Adrenal gland (tissue), 12 donors: ENCODE results near the gene FTL. TPM values are rescaled to one million over a fixed set of nuclear protein-coding genes. Genes with fewer than 3 reads are reported as not detected.
A peak's percentile ranks its signal among the peaks of the same experiment; 100 is the strongest.

Experiments used
- DNase-seq, 7 donors: peaks; one replicate each; pipeline ENCODE4 v3.0.0-alpha.2; 2019 to 2020
- H3K27ac ChIP-seq, 5 donors: fragments of 200-600 bp; sonication (generic) in 4 of 5; 1 replicate in 3 of 5; 2 replicates in 2 of 5; pipeline versions ENCODE4 v1.5.1 to v1.8.0; 2016 to 2020; ENCODE audit warnings: mild to moderate bottlenecking in 1 of 5
- H3K27me3 ChIP-seq: fragments of 200-600 bp; 2 replicates; pipeline ENCODE4 v1.8.0; 2021
- H3K36me3 ChIP-seq, 2 donors: fragments of 200-600 bp; replicated peaks in 1 of 2; 1 replicate in 1 of 2; 2 replicates in 1 of 2; pipeline versions ENCODE4 v1.5.1 to v1.8.0; 2018 to 2022
- H3K4me1 ChIP-seq, 2 donors: fragments of 200-600 bp; replicated peaks in 1 of 2; 1 replicate in 1 of 2; 2 replicates in 1 of 2; pipeline versions ENCODE4 v1.5.1 to v1.8.0; 2018 to 2021
- H3K4me3 ChIP-seq, 4 donors: fragments of 200-600 bp; sonication (generic) in 3 of 4; one replicate each; pipeline ENCODE4 v1.5.1; 2016 to 2018
- H3K9me3 ChIP-seq, 3 donors: fragments of 200-600 bp; sonication (generic) in 1 of 3; replicated peaks in 1 of 3; 1 replicate in 2 of 3; 2 replicates in 1 of 3; pipeline versions ENCODE4 v1.5.1 to v1.8.0; 2016 to 2021
- POLR2A ChIP-seq, 2 donors: fragments of 450-650 bp; IDR thresholded peaks; one replicate each; pipeline ENCODE4 v1.6.1; 2017; ENCODE audit warnings: antibody characterized with exemption in 2 of 2, mild to moderate bottlenecking in 2 of 2, moderate library complexity in 1 of 2
- WGBS, 4 donors: extraction: QIAGEN DNeasy Blood & Tissue Kit in 2 of 4; methylation state at CpG; one replicate each; pipeline versions ENCODE4 v1.1.5 to v1.1.7; 2013 to 2017; 5-methylcytosine and 5-hydroxymethylcytosine counted together
- intact Hi-C, 2 donors: fragments of 100-400 bp; cut with DNase I; formaldehyde crosslinking; loops; one replicate each; pipeline versions ENCODE4 v1.14.1 to v1.15.0; 2022 to 2023
- polyA plus RNA-seq, 3 donors: library from polyadenylated mRNA; stranded (reverse); fragments of 200-250 nt in 2 of 3; fragments of 350-450 nt in 1 of 3; fragmentation: Illumina TruSeq in 1 of 3; extraction: RNeasy Lipid Tissue Mini Kit (QIAGEN cat#74804) in 1 of 3; gene quantifications; one replicate each; pipeline ENCODE4 v1.2.3, GENCODE V29; 2013 to 2014
- total RNA-seq, 9 donors: library from RNA; depleted of rRNA in 4 of 9; stranded (reverse); fragments of >200 nt in 4 of 9; fragments of 120-200 nt in 1 of 9; fragmentation: NEBNext Ultra II Directional in 1 of 9; extraction: Animal tissue kit (Norgen Biotek cat#: 25700) in 1 of 9; gene quantifications; one replicate each; pipeline versions ENCODE4 v1.1.0 to v1.2.4, GENCODE V29; 2013 to 2023
- TF ChIP-seq, protein P1 (sequence below), 6 experiments: fragments of 450-650 bp in 4 of 6; fragments of 200-600 bp in 2 of 6; sonication (generic) in 1 of 6; IDR thresholded peaks; 1 replicate in 5 of 6; 2 replicates in 1 of 6; pipeline versions ENCODE4 v1.5.1 to v1.8.0; 2016 to 2021; ENCODE audit warnings: antibody characterized with exemption in 6 of 6, mild to moderate bottlenecking in 2 of 6, moderate library complexity in 1 of 6
- donor health status: healthy with polysubstance abuse.
- donor health status: Bipolar disorder and iron deficiency.
- donor health status: DM: yes; HTN: yes; CAD: no.
- donor health status: DM: no; HTN: no; CAD: no.
- donor health status: DM: no; HTN: no; CAD: no.
- donor health status: DM: yes; HTN: yes; CAD: no.

The FTL gene
- total and polyA plus RNA-seq, 12 donors, result 2,288 to 11,726 (median 4,068) TPM

DNA sequence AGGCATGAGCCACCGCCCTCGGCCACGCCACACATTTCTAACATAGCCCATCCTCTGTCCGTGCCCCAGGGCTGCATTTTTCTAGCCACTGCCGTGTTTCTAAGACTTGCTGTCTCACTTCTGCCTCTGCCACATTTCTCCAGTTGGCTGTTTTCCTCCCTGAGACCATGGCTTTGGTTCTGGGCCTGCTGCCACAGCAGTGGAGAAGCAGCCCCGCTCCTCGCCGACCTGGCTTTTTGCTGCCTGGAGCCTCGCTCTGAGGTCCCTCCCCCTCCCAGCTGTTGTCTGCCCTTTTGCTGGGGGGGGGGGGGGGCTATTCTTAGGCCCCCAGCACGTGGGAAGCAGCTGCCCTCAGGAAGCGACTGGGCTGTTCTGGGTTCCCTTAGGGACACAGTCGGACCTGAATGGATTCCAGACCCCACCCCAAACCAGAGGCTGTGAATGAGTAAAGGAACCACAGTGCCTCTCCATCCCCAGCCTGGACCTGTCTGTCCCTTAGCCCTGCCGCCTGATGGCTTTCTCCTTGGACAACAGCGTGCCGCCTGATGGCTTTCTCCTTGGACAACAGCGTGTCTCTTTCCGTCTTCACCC is 24.7 kb downstream of the FTL start:
- intact Hi-C loops, result no loop called here
- no peak overlapping the region for H3K4me3 ChIP-seq
- H3K9me3 ChIP-seq, result no peaks in the 10 kb centered on the region
- no peaks in the 10 kb centered on the region for H3K27me3 ChIP-seq
- TF ChIP-seq POLR2A (IDR thresholded peaks at IDR 0.05), result no peak
- TF ChIP-seq, protein P1, sequence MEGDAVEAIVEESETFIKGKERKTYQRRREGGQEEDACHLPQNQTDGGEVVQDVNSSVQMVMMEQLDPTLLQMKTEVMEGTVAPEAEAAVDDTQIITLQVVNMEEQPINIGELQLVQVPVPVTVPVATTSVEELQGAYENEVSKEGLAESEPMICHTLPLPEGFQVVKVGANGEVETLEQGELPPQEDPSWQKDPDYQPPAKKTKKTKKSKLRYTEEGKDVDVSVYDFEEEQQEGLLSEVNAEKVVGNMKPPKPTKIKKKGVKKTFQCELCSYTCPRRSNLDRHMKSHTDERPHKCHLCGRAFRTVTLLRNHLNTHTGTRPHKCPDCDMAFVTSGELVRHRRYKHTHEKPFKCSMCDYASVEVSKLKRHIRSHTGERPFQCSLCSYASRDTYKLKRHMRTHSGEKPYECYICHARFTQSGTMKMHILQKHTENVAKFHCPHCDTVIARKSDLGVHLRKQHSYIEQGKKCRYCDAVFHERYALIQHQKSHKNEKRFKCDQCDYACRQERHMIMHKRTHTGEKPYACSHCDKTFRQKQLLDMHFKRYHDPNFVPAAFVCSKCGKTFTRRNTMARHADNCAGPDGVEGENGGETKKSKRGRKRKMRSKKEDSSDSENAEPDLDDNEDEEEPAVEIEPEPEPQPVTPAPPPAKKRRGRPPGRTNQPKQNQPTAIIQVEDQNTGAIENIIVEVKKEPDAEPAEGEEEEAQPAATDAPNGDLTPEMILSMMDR (IDR thresholded peaks at IDR 0.05), result no peak
- no peak for DNase-seq
- peaks cover 18 to 23% of the 10 kb centered on the region in 2 donors for H3K4me1 ChIP-seq
- H3K27ac ChIP-seq, result no peak overlapping the region
- H3K36me3 ChIP-seq, result peaks cover 0 to 47% of the 10 kb centered on the region in 2 donors
- WGBS, 4 donors, result 71 to 85% (median 80%) methylated on average over 14 to 17 of the region's 17 CpGs

DNA sequence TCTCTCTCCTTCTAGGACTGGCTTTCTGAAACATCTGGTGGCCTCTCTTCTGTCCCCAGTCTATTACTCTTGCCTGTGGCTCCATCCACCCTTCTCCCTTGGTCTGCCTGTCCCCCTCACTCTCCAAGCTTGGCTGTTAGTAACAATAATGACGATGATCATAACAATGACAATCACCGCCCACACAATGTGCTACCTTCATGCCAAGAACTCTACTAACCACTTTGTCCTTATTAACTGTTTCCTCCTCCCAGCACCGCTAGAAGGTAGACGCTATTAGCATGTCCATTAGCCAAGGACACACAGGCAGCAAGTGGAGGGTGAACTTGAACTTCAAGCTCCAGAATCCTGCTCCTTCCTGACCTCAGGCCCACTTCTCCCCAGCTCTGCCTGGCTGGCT is 25.3 kb downstream of the FTL start:
- Histone ChIP-seq H3K4me3 (no peak overlapping the region), H3K36me3 (peaks cover 0 to 41% of the 10 kb centered on the region in 2 donors), H3K4me1 (peaks cover 18 to 27% of the 10 kb centered on the region in 2 donors), H3K27ac (no peak overlapping the region), H3K27me3 (no peaks in the 10 kb centered on the region), H3K9me3 (no peaks in the 10 kb centered on the region)
- intact Hi-C loops, result no loop called here
- DNase-seq, result no peak
- WGBS, 4 donors, result 61 to 77% (median 70%) methylated on average over 4 of the region's 4 CpGs
- TF ChIP-seq, protein P1 (IDR thresholded peaks at IDR 0.05), result no peak
- no peak for TF ChIP-seq POLR2A (IDR thresholded peaks at IDR 0.05)

DNA sequence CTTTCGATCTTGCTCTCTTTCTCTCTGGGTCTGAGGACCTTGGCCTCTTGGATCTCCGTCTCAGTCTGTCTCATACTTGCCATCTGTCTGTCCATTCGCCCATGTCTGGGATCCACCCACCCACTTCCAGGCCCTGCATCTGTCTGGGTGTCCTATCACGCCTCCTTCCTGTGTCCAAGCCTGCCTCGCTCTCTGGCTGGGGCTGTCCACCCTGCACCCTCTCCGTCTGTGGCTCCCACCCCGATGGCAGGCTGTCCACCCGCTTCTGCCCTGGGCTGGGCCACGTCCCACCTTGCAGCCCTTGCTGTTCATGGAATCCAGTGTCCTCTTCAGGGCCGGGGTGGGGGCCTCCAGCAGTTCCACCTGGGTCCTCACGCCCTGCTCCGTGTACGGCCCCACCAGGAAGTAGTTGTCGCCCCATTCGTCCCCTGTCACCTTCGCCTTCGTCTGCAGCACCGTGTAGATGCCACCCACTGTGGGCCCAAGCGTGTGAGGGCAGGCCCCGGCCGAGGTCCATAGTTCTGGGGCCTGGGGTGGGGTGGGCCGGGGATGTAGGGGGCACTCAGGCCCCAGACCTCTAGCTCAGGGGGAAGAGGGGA is 26.0 kb downstream of the FTL start:
- no peaks in the 10 kb centered on the region for H3K27me3 ChIP-seq
- WGBS, 4 donors, result 86 to 88% (median 87%) methylated on average over 17 to 22 of the region's 22 CpGs
- TF ChIP-seq, protein P1 (IDR thresholded peaks at IDR 0.05), result no peak
- TF ChIP-seq POLR2A (IDR thresholded peaks at IDR 0.05), result no peak
- no peaks in the 10 kb centered on the region for H3K9me3 ChIP-seq
- no peak overlapping the region for H3K4me3 ChIP-seq
- peak overlapping the region in 2 of 5 donors; percentile 93 to 96 for H3K27ac ChIP-seq
- peaks cover 18 to 27% of the 10 kb centered on the region in 2 donors for H3K4me1 ChIP-seq
- no peak for DNase-seq
- H3K36me3 ChIP-seq, result peaks cover 0 to 34% of the 10 kb centered on the region in 2 donors
- intact Hi-C loops, result no loop called here

DNA sequence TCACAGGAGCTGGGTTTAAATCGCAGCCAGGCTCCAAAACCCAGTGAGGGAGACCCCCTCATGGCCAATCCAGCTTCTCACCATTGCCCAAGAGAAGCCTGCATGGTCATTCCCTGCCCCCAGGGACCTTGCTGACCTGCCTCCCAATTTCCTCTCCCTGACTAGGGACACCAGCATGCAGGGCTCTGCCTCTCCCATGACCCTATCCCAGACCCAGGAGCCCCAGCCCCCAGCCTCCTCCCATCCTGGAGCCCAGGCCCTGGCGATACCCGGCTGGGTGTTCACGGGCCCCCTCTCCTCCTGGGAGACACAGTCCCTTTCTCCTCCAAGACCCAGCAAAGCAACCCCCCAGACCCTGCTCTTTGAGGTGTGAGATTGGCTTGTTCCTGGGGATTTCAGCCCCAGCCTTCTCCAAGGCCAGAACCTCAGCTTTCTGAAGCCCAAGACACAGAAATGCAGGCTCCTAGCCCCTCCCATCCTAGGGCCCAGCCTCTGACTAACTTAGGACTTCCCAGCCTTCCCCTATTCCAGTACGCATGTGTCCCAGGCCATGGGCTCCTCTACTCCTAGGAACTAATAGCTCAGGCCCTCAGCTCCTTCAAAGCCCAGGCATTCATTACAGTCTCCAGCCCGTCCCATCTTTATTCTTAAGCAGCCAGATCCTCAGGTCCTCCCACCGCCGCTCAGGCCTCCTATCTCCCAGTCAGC is 26.9 kb downstream of the FTL start:
- Histone ChIP-seq H3K36me3 (peaks cover 0 to 26% of the 10 kb centered on the region in 2 donors), H3K27ac (peak overlapping the region; percentile 70 to 96 (median 88)), H3K4me3 (peak overlapping the region in 3 of 4 donors; percentile 44 to 91 (median 57)), H3K4me1 (peaks cover 18 to 27% of the 10 kb centered on the region in 2 donors), H3K27me3 (no peaks in the 10 kb centered on the region), H3K9me3 (no peaks in the 10 kb centered on the region)
- intact Hi-C loops, result no loop called here
- peak; percentile 72 to 87 (median 81) for DNase-seq
- TF ChIP-seq, protein P1 (IDR thresholded peaks at IDR 0.05), result no peak
- peak in 1 of 2 donors; percentile 83 for TF ChIP-seq POLR2A (IDR thresholded peaks at IDR 0.05)
- 15 to 29% (median 22%) methylated on average over 8 of the region's 8 CpGs for WGBS, 4 donors
